ENCODE results near the gene PDSS2. TPM values are rescaled to one million over a fixed set of nuclear protein-coding genes. Genes with fewer than 3 reads are reported as not detected.
A peak's percentile ranks its signal among the peaks of the same experiment; 100 is the strongest.

Gene PDSS2
- polyA plus RNA-seq, 1 of the 3 experiments (the other 2 are of a cell fraction): 5.6 TPM

DNA sequence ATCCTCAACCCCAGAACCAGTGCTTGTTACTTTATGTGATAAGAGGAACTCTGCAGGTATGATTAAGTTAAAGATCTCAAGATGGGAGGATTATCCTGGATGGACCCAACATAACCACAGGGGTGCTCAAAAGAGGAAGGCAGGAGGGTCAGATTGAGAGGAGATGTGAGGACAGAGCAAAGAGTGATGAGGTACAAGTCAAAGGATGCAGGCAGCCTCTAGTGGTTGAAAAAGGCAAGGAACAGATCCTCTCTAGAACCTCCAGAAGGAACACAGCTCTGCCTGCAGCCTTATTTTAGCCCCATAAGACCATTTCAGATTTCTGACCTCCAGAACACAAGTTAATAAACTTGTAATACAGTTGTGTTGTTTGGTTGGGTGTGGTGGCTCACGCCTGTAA is 41.2 kb downstream of the PDSS2 start:
- Histone ChIP-seq H3K27ac (ENCODE audit: low read depth in 2 of 2, low read length in 1 of 2) (no peak overlapping the region), H3K36me3 (replicated peaks in 1 of 2; ENCODE audit: control insufficient read depth in 1 of 2, insufficient read depth in 2 of 2, low read length in 1 of 2) (no peaks in the 10 kb centered on the region), H3K9ac (no peak overlapping the region), H2AFZ (ENCODE audit: low read depth) (no peak overlapping the region), H3F3A (replicated peaks; ENCODE audit: insufficient read depth) (no peaks in the 10 kb centered on the region), H3K4me1 (ENCODE audit: control insufficient read depth in 1 of 2, insufficient read depth in 2 of 2, low read depth in 1 of 2, low read length in 1 of 2) (peaks cover 0 to 2% of the 10 kb centered on the region in 2 experiments; a peak in 2 of 4 replicates), H3K9me3 (no peaks in the 10 kb centered on the region), H3K4me3 (ENCODE audit: low read depth in 2 of 2, low read length in 1 of 2) (no peak overlapping the region), H3K79me2 (ENCODE audit: insufficient read depth) (peaks cover 8% of the 10 kb centered on the region), H3K27me3 (ENCODE audit: insufficient read depth) (no peaks in the 10 kb centered on the region), H3K9me2 (no peaks in the 10 kb centered on the region), H4K20me1 (ENCODE audit: insufficient read depth) (no peaks in the 10 kb centered on the region), H3K4me2 (no peak overlapping the region)
- no peak for DNase-seq
- ChIA-PET POLR2A (no interaction called here), CTCF (interaction anchor here (0.9 to 1.5 kb wide), 3 partner anchors 10 to 20 kb away, joined by 3 to 5 read pairs (median 3); no protein-coding TSS in a partner anchor)
- 89% methylated on average over 1 of the region's 1 CpG for WGBS (ENCODE audit: low lambda C conversion rate)
- peak; percentile 44; the same call in 1 of the 2 replicates for TF ChIP-seq RAD21 (IDR thresholded peaks at IDR 0.05; ENCODE audit: low read length)
- TF ChIP-seq GABPA (IDR thresholded peaks at IDR 0.05; ENCODE audit: low read depth): no peak
- TF ChIP-seq, protein P1, sequence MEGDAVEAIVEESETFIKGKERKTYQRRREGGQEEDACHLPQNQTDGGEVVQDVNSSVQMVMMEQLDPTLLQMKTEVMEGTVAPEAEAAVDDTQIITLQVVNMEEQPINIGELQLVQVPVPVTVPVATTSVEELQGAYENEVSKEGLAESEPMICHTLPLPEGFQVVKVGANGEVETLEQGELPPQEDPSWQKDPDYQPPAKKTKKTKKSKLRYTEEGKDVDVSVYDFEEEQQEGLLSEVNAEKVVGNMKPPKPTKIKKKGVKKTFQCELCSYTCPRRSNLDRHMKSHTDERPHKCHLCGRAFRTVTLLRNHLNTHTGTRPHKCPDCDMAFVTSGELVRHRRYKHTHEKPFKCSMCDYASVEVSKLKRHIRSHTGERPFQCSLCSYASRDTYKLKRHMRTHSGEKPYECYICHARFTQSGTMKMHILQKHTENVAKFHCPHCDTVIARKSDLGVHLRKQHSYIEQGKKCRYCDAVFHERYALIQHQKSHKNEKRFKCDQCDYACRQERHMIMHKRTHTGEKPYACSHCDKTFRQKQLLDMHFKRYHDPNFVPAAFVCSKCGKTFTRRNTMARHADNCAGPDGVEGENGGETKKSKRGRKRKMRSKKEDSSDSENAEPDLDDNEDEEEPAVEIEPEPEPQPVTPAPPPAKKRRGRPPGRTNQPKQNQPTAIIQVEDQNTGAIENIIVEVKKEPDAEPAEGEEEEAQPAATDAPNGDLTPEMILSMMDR (IDR thresholded peaks at IDR 0.05): peak; percentile 38; the same call in 1 of the 2 replicates
- no peak for TF ChIP-seq EZH2phosphoT487 (IDR thresholded peaks at IDR 0.05; ENCODE audit: borderline replicate concordance, low read depth)
- no peak for TF ChIP-seq ZBTB33 (IDR thresholded peaks at IDR 0.05; ENCODE audit: borderline replicate concordance, low read depth)
- no peak for TF ChIP-seq GATA2 (CRISPR knock-in tag; IDR thresholded peaks at IDR 0.05)
- TF ChIP-seq SMC3 (IDR thresholded peaks at IDR 0.05; ENCODE audit: low read depth, low read length): peak; percentile 23; the same call in 1 of the 2 replicates
- no peak for TF ChIP-seq JUND (IDR thresholded peaks at IDR 0.05)
- TF ChIP-seq EP300 (IDR thresholded peaks at IDR 0.05; ENCODE audit: borderline replicate concordance in 1 of 2, low read depth in 1 of 2, low read length in 1 of 2): no peak
- no peak for TF ChIP-seq MEF2A (IDR thresholded peaks at IDR 0.05; ENCODE audit: borderline replicate concordance, low read depth)

GRCh38 chr6:107416145-107416544 is 43.2 kb downstream of the PDSS2 start:
- ChIA-PET CTCF (interaction anchor here (0.6 to 1.9 kb wide), 4 partner anchors 23 to 790 kb away, joined by 3 to 6 read pairs (median 4); partner anchors contain the start of gene PDSS2), POLR2A (no interaction called here)
- H3K9me3 ChIP-seq: no peaks in the 10 kb centered on the region
- peaks cover 0 to 2% of the 10 kb centered on the region in 2 experiments; a peak in 1 of 4 replicates for H3K4me1 ChIP-seq (ENCODE audit: control insufficient read depth in 1 of 2, insufficient read depth in 2 of 2, low read depth in 1 of 2, low read length in 1 of 2)
- no peaks in the 10 kb centered on the region for H4K20me1 ChIP-seq (ENCODE audit: insufficient read depth)
- no peaks in the 10 kb centered on the region for H3F3A ChIP-seq (replicated peaks; ENCODE audit: insufficient read depth)
- H3K9me2 ChIP-seq: no peaks in the 10 kb centered on the region
- no peak overlapping the region for H3K4me3 ChIP-seq (ENCODE audit: low read depth in 2 of 2, low read length in 1 of 2)
- H2AFZ ChIP-seq (ENCODE audit: low read depth): no peak overlapping the region
- no peak overlapping the region for H3K4me2 ChIP-seq
- no peaks in the 10 kb centered on the region for H3K36me3 ChIP-seq (replicated peaks in 1 of 2; ENCODE audit: control insufficient read depth in 1 of 2, insufficient read depth in 2 of 2, low read length in 1 of 2)
- H3K79me2 ChIP-seq (ENCODE audit: insufficient read depth): peaks cover 8% of the 10 kb centered on the region
- H3K27ac ChIP-seq (ENCODE audit: low read depth in 2 of 2, low read length in 1 of 2): no peak overlapping the region; a peak in 1 of 4 replicates
- 34% methylated on average over 4 of the region's 4 CpGs for WGBS (ENCODE audit: low lambda C conversion rate)
- DNase-seq: peak; percentile 16
- no peak for TF ChIP-seq NFIC (IDR thresholded peaks at IDR 0.05; ENCODE audit: borderline replicate concordance)
- 0 out of 2 replicates have a peak, but pooled peaks have one; percentile 9 for TF ChIP-seq PBX3 (IDR thresholded peaks at IDR 0.05)
- TF ChIP-seq RCOR1 (IDR thresholded peaks at IDR 0.05; ENCODE audit: low read length): peak; percentile 37; the same call in 1 of the 2 replicates
- TF ChIP-seq YY1 (IDR thresholded peaks at IDR 0.05; ENCODE audit: low read depth): no peak
- no peak for TF ChIP-seq ELF1 (IDR thresholded peaks at IDR 0.05)
- TF ChIP-seq EP300 (IDR thresholded peaks at IDR 0.05; ENCODE audit: borderline replicate concordance in 1 of 2, low read depth in 1 of 2, low read length in 1 of 2): peak in 1 of 2 experiments; percentile 58; a peak in 1 of 4 replicates
- peak; percentile 66 for TF ChIP-seq GATA2 (CRISPR knock-in tag; IDR thresholded peaks at IDR 0.05)
- peak; percentile 17; the same call in 1 of the 2 replicates for TF ChIP-seq TCF12 (IDR thresholded peaks at IDR 0.05)
- no peak for TF ChIP-seq POLR2AphosphoS5 (IDR thresholded peaks at IDR 0.05; ENCODE audit: low read depth, low read length)
- no peak; the same call in 1 of the 2 replicates for TF ChIP-seq RAD21 (IDR thresholded peaks at IDR 0.05; ENCODE audit: low read length)
- no peak for TF ChIP-seq FOXM1 (IDR thresholded peaks at IDR 0.05; ENCODE audit: low read depth)
- no peak overlapping the region for H3K9ac ChIP-seq
- H3K27me3 ChIP-seq (ENCODE audit: insufficient read depth): no peaks in the 10 kb centered on the region
